Dermis microvascular lymphatic vessel endothelial cell (primary cell): ENCODE results near the gene SLC6A1. TPM values are rescaled to one million over a fixed set of nuclear protein-coding genes. Genes with fewer than 3 reads are reported as not detected.

Source experiments
- DNase-seq, 2 donors: peaks; one replicate each; pipeline versions ENCODE4 v3.0.0 to v3.0.0-alpha.2; 2010; ENCODE audit warnings: low read depth in 2 of 2
- total RNA-seq: library from RNA; depleted of rRNA; stranded (reverse); fragments of >200 nt; gene quantifications from 2 replicates; pipeline ENCODE4 v1.2.1, GENCODE V29; 2014

SLC6A1 gene
- total RNA-seq, 1 donor from 2014 or later = not detected

DNA sequence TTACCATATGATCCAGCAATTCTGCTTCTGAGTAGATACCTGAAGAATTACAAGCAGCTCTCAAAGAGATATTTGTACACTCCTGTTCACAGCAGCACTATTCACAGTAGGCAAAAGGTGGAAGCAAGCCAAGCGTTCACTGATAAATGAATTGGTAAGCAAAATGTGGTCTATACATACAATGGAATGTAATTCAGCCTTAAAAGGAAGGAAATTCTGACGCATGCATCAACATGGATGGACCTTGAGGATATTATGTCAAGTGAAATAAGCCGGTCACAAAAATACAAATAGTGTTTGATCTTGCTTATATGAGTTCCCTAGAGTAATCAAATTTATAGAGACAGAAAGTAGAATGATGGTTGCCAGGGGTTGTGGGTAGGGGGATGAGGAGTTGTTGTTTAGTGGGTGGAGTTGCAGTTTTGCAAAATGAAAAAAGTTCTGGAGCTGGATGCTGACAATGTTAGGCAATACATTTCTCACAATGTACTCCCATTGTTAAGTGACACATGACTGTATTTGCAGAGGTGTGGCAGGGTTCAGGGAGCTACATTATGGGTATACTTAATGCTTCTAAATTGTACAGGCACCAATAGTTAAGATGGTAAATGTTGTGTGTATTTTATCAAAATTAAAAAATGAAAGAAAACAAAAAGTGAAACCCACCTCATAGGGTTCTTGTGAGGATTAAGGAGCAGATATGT is 26.7 kb downstream of the SLC6A1 start:
- peak; percentile 10 to 53 for DNase-seq

GRCh38 chr3:11020764-11021163 is 28.2 kb downstream of the SLC6A1 start:
- no peak for DNase-seq

DNA sequence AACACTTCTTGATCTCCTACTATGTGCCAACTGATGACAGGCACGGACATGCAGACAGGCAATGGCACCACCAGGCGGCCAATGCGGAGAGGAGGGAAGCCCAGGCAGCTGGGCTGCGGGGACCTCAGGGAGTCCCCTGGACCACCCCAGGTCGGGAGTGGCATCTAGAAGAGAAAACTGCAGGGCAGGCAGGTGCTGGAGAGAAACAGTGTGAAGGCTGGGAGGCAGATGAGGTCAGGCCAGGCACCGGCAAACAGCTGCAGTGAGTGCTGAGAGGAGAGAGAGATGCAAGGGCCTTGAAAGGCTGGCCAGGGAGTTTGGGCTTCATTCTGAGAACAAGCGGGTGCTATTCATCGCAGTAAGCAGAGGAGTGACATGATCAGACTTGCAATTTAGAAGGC is 29.1 kb downstream of the SLC6A1 start:
- DNase-seq = no peak

DNA sequence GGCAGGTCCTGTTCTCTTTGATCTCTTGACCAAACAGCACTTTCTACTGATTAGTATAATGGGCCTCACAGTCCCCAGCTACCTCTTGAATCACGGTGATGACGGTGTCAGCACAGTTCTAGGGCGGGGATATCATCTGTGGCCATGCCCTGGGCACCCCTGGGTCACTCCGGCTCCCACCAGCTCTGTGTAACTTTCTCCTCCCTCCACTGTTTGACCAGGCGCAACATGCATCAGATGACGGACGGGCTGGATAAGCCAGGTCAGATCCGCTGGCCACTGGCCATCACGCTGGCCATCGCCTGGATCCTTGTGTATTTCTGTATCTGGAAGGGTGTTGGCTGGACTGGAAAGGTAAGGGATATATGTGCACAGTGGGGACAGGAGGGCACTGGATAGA is 29.6 kb downstream of the SLC6A1 start:
- DNase-seq = no peak

DNA sequence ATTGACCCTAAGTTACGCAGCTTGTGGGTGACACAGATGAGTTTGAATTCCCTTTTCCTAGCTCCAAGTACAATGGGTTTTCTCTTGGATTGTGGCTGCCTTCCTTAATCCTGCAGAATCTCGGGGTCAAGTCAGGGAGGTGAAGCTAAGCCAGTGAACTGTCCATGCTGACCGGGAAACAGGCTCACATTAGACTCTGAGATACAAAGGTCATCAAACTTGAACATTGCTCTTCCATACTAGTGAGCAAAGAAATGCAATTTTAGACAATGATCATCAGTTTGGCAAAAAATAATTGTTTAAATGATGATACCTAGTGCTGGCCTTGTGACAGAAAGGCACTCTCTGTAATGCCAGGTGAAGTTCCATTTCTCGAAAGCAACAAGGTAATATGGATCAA is 31.6 kb downstream of the SLC6A1 start:
- DNase-seq = no peak

DNA sequence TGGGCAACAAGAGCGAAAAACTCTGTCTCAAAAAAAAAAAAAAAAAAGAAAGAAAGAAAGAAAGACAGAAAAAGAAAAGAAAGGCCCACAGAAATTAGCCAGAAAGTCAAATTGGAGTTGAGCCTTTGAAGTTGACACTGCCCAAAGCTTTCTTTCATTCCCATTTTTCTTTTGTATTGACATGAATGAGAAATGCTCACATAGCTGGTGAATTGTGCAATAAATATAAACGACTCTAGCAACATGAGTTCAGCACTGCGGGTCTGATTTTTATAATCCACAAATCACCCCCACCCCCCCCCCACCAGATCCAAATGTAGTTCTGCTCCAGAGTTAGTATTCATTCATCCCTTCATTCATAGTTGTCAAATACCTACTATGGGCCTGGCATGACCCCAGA is 37.4 kb downstream of the SLC6A1 start:
- no peak for DNase-seq

DNA sequence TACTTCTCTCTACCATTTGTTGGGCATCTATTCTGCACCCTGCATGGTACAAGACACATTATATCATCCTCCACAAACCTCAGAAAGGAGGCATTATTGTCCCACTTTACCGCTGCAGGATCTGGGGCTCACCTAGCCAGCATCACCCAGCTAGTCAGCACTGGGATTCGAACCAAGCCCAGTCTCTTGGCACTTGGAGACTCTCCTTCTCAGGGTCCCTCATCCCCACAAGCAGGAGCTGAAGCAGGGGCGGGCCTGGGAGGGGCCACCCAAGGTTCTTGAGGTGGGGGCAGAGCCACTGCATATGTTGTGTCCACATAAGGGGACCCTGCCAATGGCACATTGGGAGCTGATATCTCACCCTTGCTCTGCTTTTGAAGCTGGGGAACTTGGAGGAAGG is 41.3 kb downstream of the SLC6A1 start:
- no peak for DNase-seq

DNA sequence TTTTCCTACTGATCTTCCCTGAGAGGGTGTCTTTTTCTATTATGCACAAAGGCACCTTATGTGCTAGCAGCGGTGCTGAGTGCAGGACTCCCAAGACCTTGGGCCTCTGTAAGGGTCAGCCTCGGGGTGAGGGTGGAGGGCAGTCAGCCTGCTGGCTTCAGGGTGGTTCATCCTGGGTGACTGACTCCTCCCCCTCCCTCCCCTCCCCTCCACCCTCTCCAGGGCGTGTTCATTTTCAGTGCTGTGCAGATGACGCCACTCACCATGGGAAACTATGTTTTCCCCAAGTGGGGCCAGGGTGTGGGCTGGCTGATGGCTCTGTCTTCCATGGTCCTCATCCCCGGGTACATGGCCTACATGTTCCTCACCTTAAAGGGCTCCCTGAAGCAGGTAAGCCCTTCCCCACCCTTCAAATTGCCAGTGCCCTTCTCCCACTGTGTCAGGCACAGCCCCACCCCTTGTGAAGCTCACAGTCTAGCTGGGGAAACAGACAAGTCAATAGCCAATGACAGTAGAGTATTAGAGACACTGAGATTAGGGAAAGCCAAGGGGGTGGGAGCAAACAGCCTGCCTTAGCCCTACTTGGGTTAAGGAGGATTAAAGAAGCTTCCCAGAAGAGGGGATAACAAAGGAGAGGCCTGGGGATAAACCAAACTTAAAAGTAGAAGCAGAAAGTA is 41.9 kb downstream of the SLC6A1 start:
- no peak for DNase-seq

GRCh38 chr3:11035757-11036505 is 43.4 kb downstream of the SLC6A1 start:
- DNase-seq = no peak

DNA sequence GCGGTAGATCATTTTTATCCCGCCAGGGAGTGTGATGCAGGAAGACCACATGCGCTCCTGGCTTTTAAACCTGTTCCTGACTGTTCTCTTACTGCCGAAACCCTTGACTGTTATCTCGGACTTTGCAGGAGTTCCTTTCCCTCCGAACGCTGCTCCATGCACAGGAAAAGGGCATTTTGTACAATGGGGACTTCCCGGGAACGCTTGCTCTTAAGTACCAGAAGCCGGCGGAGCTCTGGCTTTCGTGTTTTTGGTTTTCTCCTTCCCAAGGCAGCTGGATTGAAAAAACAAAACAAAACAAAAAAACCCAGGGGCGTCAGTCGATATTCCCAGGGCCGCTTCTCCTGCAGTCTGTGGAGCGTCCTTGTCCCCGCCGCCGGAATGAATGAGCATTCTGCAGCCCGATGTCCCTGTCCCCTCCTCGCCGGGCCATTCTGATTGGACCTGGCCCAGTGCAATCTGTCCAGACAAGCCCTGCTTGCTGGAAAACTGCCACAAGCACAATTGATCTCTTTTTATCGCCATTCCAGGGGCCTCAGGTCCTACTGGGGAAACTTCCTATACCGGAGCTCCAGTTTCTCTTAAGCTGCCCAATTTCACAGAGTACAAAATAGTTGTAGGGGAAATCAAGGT is 44.8 kb downstream of the SLC6A1 start:
- DNase-seq = peak in 1 of 2 donors; percentile 8

DNA sequence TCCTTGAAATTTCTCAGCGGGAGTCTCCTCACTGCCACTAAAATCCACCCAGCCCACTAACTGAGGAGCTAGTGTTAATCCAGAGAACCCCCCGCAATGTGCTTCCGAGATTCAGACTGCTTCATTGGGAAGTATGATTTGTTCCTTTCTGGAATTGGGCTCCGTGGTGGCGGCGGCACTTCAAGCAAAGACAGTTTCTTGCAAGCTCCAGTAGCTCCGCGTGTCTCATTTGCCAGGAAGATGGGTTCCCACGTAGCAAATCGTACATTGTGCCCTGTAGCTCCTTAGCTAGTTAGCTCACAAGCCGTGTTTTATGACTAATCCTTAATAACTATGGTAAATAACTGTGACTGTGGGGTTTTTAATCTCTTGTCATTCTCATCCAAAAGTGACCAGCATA is 45.4 kb downstream of the SLC6A1 start:
- no peak for DNase-seq

GRCh38 chr3:11045536-11045935 is 53.0 kb downstream of the SLC6A1 start:
- no peak for DNase-seq

DNA sequence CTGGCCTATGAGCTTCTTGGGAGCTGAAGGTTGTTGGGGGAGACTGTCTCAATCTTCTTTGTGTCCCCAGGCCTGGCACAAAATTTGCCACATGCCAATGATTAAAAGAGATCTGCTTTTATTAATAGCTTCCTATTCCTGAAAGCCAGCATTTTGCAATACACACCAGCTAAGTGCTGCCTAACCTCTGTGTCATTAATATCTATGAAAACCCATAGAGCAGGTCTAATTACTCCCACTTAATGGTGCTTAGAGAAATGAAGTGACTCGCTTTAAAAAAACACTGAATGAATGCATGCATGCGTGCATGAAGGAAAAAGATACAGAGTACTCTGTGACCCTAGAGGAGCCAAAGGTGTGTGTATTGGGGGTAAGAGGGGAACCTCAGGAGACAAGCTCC is 55.0 kb downstream of the SLC6A1 start:
- no peak for DNase-seq

DNA sequence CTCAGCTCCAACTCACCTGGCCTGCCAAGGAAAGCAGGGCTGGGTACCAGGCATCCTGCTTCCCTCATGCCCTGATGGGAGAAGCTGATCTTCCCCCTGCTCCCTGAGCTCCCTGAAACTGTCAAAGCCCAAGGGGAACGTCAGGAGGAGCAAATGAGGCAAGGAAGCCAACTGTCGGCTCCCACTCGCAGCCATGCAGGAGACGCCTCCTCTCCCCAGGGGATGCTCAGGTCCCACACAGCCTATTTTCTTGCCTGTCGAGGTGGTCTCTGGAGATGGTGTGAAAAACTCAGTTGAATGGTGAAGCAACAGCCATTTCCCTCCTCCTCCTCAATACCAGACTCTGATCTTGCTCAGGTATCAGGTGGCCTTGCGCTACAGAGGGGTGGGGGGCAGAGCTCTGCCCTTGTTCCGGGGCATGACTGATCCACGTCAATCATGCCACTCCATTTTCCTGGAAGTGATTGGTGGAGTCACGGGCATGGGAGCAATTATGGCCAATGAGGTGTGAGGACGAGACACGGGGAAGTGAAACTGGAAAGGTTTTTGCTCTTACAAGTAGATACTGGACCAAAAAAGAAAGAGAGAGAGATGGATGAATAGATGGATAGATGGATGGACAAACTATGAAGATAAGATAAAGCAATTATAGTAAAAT is 58.2 kb downstream of the SLC6A1 start:
- DNase-seq = no peak

GRCh38 chr3:11053926-11054503 is 61.5 kb downstream of the SLC6A1 start:
- no peak for DNase-seq

GRCh38 chr3:11054739-11055438 is 62.3 kb downstream of the SLC6A1 start:
- DNase-seq = no peak

DNA sequence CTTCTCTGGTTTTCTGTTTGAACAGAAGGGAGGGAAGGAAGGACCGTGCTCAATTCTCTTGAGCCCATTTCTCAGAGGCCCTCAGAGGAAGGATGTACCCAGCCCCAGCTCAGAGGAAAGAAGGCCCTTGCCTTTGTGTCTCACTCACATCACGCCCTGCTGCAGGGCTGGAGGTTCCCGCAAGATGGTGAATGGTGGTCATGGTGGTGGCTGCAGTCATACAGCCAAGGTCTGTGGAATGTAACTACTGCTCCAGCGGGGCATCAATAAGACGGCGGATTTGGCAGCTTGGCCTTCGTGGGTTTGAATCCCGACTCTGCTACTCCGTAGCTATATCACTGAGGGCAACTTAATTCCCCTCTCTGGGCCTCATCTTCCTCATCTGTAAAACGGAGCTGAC is 62.9 kb downstream of the SLC6A1 start:
- no peak for DNase-seq

DNA sequence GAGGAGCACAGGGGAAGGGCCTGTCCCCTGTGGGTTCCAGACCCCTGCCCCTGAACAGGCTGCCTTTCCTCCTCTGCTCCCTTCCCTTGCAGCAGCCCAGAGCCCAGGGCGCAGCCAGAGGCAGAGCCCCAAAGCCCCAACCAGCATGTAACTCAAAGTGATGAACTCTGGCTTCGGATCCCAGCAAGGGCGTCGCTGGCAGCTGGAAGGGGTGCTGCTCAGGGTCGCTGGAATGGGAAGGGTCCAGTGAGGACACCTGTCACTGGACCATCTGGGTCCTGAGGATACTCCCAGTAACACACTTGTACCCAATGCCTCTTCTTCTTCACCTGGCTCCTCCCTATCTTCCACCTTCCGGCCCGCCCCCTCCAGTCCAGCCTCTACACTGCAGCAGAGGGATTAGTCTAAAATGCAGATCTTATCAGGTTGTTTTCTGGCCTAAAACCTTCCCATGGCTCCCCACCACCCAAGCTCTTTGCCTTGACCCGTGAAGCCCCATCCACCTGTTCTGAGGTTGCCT is 64.0 kb downstream of the SLC6A1 start:
- no peak for DNase-seq

- no peak for DNase-seq
Measured at GRCh38 chr3:11057655-11058054, 65.1 kb downstream of the SLC6A1 start.

DNA sequence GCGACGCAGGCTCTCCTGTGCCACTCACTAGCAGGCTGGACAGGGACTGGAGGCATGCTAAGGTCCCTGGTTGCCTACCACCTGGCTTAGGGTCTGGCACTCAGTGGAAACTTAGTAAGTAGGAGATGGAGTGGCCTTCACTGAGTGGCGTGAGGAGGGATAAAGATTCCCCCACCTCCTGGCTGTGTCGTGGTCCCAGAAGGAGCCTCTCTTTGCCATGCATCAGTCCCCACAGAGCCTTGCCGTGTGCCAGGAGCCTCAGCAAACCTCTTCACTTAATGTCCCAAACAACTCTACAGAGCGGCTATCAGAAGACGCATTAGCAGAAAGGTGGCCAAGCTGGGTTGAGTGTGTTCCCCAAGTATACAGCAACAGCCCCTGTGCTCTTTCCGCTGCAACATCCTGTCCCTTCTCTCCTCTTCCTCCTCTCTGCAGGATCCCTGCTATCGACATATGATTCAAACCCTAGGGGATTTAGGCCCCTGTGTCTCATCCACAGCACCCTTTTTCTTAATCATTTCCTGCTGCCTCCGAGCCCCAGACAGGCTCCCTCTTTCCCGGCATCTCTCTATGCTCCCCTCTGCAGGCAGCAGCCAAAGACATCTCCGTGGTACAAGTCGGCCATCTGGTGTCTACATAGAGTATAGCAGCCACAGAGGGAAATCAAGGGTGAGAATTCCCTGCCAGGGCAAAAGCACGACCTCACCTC is 66.7 kb downstream of the SLC6A1 start:
- peak; percentile 29 to 62 for DNase-seq
